Breast epithelium (tissue), 4 donors: ENCODE measurements around the gene CMSS1. TPM values are rescaled to one million over a fixed set of nuclear protein-coding genes. Genes with fewer than 3 reads are reported as not detected.
"Not testable (repeated sequence)": the region's sequence is repeated elsewhere in the genome, so short reads cannot be mapped to it uniquely, and the experiment has no call there.

Source experiments
- DNase-seq, 2 donors: peaks; one replicate each; pipeline ENCODE4 v3.0.0-alpha.2; 2019; ENCODE audit warnings: low spot score in 2 of 2
- H3K27ac ChIP-seq, 2 donors: fragments of 200-600 bp; sonication (generic) in 1 of 2; one replicate each; pipeline ENCODE4 v1.5.1; 2016 to 2019; ENCODE audit warnings: mild to moderate bottlenecking in 1 of 2
- H3K27me3 ChIP-seq, 2 donors: fragments of 200-600 bp; sonication (generic) in 1 of 2; one replicate each; pipeline versions ENCODE4 v1.5.1 to v1.6.0; 2017 to 2019; ENCODE audit warnings: control low read depth in 1 of 2, mild to moderate bottlenecking in 1 of 2
- H3K36me3 ChIP-seq: fragments of 200-600 bp; one replicate; pipeline ENCODE4 v1.5.1; 2019
- H3K4me1 ChIP-seq, 2 donors: fragments of 200-600 bp; sonication (generic); one replicate each; pipeline ENCODE4 v1.5.1; 2016 to 2019; ENCODE audit warnings: control low read depth in 1 of 2
- H3K4me3 ChIP-seq, 3 donors: fragments of 200-600 bp; sonication (generic); 1 replicate in 2 of 3; 2 replicates in 1 of 3; pipeline ENCODE4 v1.5.1; 2016 to 2019; ENCODE audit warnings: mild to moderate bottlenecking in 3 of 3, moderate library complexity in 2 of 3
- H3K9me3 ChIP-seq, 2 donors: fragments of 200-600 bp; sonication (generic) in 1 of 2; one replicate each; pipeline ENCODE4 v1.5.1; 2016 to 2019; ENCODE audit warnings: control low read depth in 1 of 2
- CTCF ChIP-seq, 3 donors: fragments of 450-650 bp; IDR thresholded peaks; one replicate each; pipeline ENCODE4 v1.5.1; 2016 to 2017; ENCODE audit warnings: antibody characterized with exemption in 3 of 3, mild to moderate bottlenecking in 3 of 3, moderate library complexity in 3 of 3
- POLR2A ChIP-seq: fragments of 450-650 bp; IDR thresholded peaks from one replicate; pipeline ENCODE4 v1.6.1; 2016; ENCODE audit warnings: antibody characterized with exemption, mild to moderate bottlenecking, moderate library complexity
- POLR2AphosphoS5 ChIP-seq, 3 donors: sonication (generic); formaldehyde crosslinking; IDR thresholded peaks; one replicate each; pipeline ENCODE4 v1.6.1; 2017; ENCODE audit warnings: antibody characterized with exemption in 3 of 3
- intact Hi-C: fragments of 100-400 bp; cut with DNase I; formaldehyde crosslinking; loops from one replicate; pipeline ENCODE4 v1.15.1; 2023; ENCODE audit warnings: low total_unique reads
- total RNA-seq, 3 donors: library from RNA; depleted of rRNA; stranded (reverse); fragments of >200 nt; gene quantifications; one replicate each; pipeline ENCODE4 v1.1.0, GENCODE V29; 2016

The CMSS1 gene
- total RNA-seq, 3 donors from 2014 or later, result 15.5 to 35.4 (median 16.1) TPM

DNA sequence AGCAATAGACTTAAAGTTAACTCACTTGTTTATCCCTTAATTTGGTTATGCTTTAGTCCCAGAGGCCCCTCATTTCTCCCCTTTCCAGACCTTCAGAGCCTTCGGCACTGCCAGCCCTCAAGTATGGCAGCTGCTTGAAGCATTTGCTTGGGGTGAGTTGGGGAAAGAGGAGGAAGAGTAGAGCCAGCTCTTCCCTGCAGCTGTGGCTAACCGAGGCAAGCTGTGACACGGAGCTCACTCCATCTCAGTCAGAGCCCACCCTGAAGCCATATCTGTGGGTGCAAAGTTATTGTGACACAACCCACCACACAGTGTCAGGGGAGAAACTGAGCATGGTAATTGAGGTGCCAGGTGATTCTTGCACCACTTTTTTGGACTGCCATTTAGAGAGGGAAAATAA lies 230.6 kb downstream of the CMSS1 start:
- no peak for DNase-seq
- TF ChIP-seq CTCF (IDR thresholded peaks at IDR 0.05) (no peak), POLR2AphosphoS5 (IDR thresholded peaks at IDR 0.05) (no peak), POLR2A (no peak)
- intact Hi-C loops, result no loop called here
- Histone ChIP-seq H3K27me3 (no peaks in the 10 kb centered on the region), H3K9me3 (no peaks in the 10 kb centered on the region), H3K36me3 (no peaks in the 10 kb centered on the region), H3K4me1 (no peaks in the 10 kb centered on the region), H3K27ac (peak overlapping the region; percentile 65 to 67), H3K4me3 (no peak overlapping the region)

DNA sequence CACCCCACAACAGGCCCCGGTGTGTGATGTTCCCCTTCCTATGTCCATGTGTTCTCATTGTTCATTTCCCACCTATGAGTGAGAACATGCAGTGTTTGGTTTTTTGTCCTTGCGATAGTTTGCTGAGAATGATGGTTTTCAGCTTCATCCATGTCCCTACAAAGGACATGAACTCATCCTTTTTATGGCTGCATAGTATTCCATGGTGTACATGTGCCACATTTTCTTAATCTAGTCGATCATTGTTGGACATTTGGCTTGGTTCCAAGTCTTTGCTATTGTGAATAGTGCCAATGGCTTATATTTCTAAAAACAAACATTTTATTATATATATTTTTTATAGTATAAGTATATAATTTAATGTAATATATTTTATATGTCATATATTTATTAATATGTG lies 233.9 kb downstream of the CMSS1 start:
- H3K27me3 ChIP-seq, H3K27ac ChIP-seq, H3K36me3 ChIP-seq, H3K4me1 ChIP-seq, intact Hi-C loops, H3K4me3 ChIP-seq, DNase-seq, H3K9me3 ChIP-seq: not testable (repeated sequence)

- Histone ChIP-seq H3K4me3 (no peak overlapping the region), H3K27ac (no peak overlapping the region), H3K9me3 (no peaks in the 10 kb centered on the region), H3K4me1 (no peaks in the 10 kb centered on the region), H3K36me3 (no peaks in the 10 kb centered on the region), H3K27me3 (no peaks in the 10 kb centered on the region)
- intact Hi-C loops, result no loop called here
- TF ChIP-seq POLR2AphosphoS5 (IDR thresholded peaks at IDR 0.05) (no peak), CTCF (IDR thresholded peaks at IDR 0.05) (no peak), POLR2A (no peak)
- DNase-seq, result no peak
Observed at GRCh38 chr3:100053951-100054620, 236.4 kb downstream of the CMSS1 start.

DNA sequence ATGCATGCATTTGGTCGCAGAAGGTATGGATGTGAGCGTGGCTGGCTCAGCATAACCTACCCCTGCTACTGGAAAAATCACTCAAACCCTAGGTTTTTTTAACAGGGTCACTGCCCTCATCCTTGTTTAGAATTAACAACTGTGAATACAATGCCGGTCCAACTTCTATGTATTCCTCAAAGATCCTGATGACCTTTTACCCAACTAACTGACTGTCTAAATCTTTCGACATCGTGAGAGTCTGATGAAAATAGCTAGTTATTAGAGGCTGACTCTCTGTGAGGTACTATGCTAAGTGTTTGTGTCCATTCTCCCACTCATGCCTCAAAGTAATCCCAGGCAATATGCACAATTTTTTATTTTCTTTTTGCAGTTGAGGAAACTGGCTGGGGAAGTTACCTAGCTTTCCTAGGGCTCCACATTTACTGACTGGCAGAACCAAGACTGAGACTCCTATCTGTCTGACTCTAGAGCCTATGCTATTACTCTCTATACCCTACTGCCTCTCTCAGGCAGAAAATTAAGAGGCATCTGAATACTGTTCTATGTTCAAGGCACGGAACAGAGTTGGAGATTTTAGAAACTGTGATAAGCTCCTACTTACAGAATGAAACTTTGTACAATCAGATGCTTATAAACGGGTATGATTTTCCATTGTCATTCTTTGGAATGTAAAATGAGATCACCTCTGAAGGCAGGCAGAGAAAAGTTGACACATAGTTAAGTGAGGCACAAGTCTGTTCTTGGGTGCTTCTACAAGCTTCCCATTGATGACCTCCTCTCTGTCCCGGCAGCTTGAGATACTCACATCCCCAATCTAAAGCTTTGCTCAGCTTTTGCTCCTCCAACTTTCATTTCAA lies 240.3 kb downstream of the CMSS1 start:
- TF ChIP-seq CTCF (IDR thresholded peaks at IDR 0.05) (no peak), POLR2A (no peak), POLR2AphosphoS5 (IDR thresholded peaks at IDR 0.05) (no peak)
- no peaks in the 10 kb centered on the region for H3K36me3 ChIP-seq
- no peak overlapping the region for H3K27ac ChIP-seq
- H3K27me3 ChIP-seq, result no peaks in the 10 kb centered on the region
- H3K4me3 ChIP-seq, result no peak overlapping the region
- H3K4me1 ChIP-seq, result no peaks in the 10 kb centered on the region
- H3K9me3 ChIP-seq, result no peaks in the 10 kb centered on the region
- intact Hi-C loops, result no loop called here
- DNase-seq, result no peak

DNA sequence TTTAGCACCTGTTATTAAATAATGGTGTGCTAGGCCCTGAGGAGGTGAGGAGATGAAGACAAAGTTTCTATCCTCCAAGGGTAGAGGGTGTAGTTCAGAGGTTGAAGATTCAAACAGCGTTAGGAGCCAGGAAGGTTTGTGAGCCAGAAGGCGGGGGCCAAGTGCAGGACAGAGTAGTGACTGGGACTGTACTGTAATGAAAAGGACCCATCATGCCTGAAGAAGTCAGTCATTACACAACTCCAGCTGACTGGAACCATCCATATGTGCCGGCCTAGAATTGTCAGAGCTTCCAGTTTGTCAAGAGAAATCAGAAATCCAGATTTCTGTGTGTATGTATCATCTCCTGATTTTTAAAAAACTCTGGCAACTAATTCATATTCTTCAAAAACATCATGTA lies 241.8 kb downstream of the CMSS1 start:
- Histone ChIP-seq H3K4me3 (no peak overlapping the region), H3K4me1 (no peaks in the 10 kb centered on the region), H3K27me3 (no peaks in the 10 kb centered on the region), H3K9me3 (no peaks in the 10 kb centered on the region), H3K36me3 (no peaks in the 10 kb centered on the region), H3K27ac (no peak overlapping the region)
- intact Hi-C loops, result no loop called here
- no peak for DNase-seq
- TF ChIP-seq POLR2A (no peak), CTCF (IDR thresholded peaks at IDR 0.05) (no peak), POLR2AphosphoS5 (IDR thresholded peaks at IDR 0.05) (no peak)
